ENCODE data around the gene GPSM3.
"Not testable (repeated sequence)": the region's sequence is repeated elsewhere in the genome, so short reads cannot be mapped to it uniquely, and the experiment has no call there.

GPSM3 gene

GRCh38 chr6:32190054-32190851 is 2.2 kb downstream of the GPSM3 start, which contains the start of gene PBX2:
PBX2 (minus strand) TSS chr6:32190202; CDS start chr6:32189915, 287 bp downstream.
- Histone ChIP-seq H3K4me3 (peak within 1 kb of the TSS; percentile 93), H3K27ac (peak within 1 kb of the TSS; percentile 98)
- TF ChIP-seq CTCF (IDR thresholded peaks at IDR 0.05): no peak
- DNase-seq (ENCODE audit: low spot score): peak; percentile 96

- no peak for TF ChIP-seq CTCF (IDR thresholded peaks at IDR 0.05)
- peak overlapping the region; percentile 93 for H3K4me3 ChIP-seq
- peak overlapping the region; percentile 98 for H3K27ac ChIP-seq
- DNase-seq (ENCODE audit: low spot score): no peak
These were observed 2.7 kb downstream of the GPSM3 start for GRCh38 chr6:32189742-32190053.

- no peak for TF ChIP-seq CTCF (IDR thresholded peaks at IDR 0.05)
- peak overlapping the region; percentile 98 for H3K27ac ChIP-seq
- peak; percentile 71 for DNase-seq (ENCODE audit: low spot score)
These were observed 3.2 kb downstream of the GPSM3 start for GRCh38 chr6:32189069-32189741.

GRCh38 chr6:32188381-32189068 is 3.9 kb downstream of the GPSM3 start:
- Histone ChIP-seq H3K27ac (peak overlapping the region; percentile 98), H3K4me3 (peak overlapping the region; percentile 93)
- peak; percentile 71 for DNase-seq (ENCODE audit: low spot score)
- TF ChIP-seq CTCF (IDR thresholded peaks at IDR 0.05): no peak

More at GRCh38 chr6:32189069-32189741, 3.2 kb downstream of the GPSM3 start:
- peak overlapping the region; percentile 93 for H3K4me3 ChIP-seq

GRCh38 chr6:32187725-32188380 is 4.6 kb downstream of the GPSM3 start:
- Histone ChIP-seq H3K4me3 (peak overlapping the region; percentile 93), H3K27ac (peak overlapping the region; percentile 98)
- DNase-seq (ENCODE audit: low spot score): peak; percentile 70

GRCh38 chr6:32187009-32187709 is 5.3 kb downstream of the GPSM3 start:
- TF ChIP-seq CTCF (IDR thresholded peaks at IDR 0.05): no peak
- peak; percentile 71 for DNase-seq (ENCODE audit: low spot score)
- H3K27ac ChIP-seq: peak overlapping the region; percentile 61 to 98
- no peak overlapping the region for H3K4me3 ChIP-seq

GRCh38 chr6:32186151-32186840 is 6.1 kb downstream of the GPSM3 start:
- DNase-seq (ENCODE audit: low spot score): not testable (repeated sequence)
- H3K27ac ChIP-seq: peak overlapping the region; percentile 61 to 84

GRCh38 chr6:32185681-32186131 is 6.7 kb downstream of the GPSM3 start:
- H3K27ac ChIP-seq: peak overlapping the region; percentile 61 to 84
- peak; percentile 96 for DNase-seq (ENCODE audit: low spot score)
- not testable (repeated sequence) for H3K4me3 ChIP-seq

More at GRCh38 chr6:32186151-32186840, 6.1 kb downstream of the GPSM3 start:
- not testable (repeated sequence) for H3K4me3 ChIP-seq
